A549 (cell line): Measurements from ENCODE around the gene TESMIN.

Experiments used
- CHD2 ChIP-seq: fragments of 150-350 bp; IDR thresholded peaks from 2 replicates; pipeline ENCODE4 v1.6.1; 2014; ENCODE audit warnings: low read length; ENCODE audit not compliant: partially characterized antibody
- CHD4 ChIP-seq: fragments of 200-600 bp; sonication (generic); IDR thresholded peaks from 2 replicates; pipeline ENCODE4 v1.6.1; 2016; ENCODE audit warnings: antibody characterized with exemption, mild to moderate bottlenecking, borderline replicate concordance
- EP300 ChIP-seq, 2 experiments: fragments of >200 bp; sonication (Bioruptor Twin); formaldehyde crosslinking; IDR thresholded peaks; 2 replicates in 1 of 2; 3 replicates in 1 of 2; pipeline ENCODE4 v1.6.1; 2016 to 2017
- FOSL2 ChIP-seq, 2 experiments: fragments of 450-650 bp in 1 of 2; fragments of >200 bp in 1 of 2; sonication (Bioruptor Twin) in 1 of 2; formaldehyde crosslinking; IDR thresholded peaks; 2 replicates each; pipeline versions ENCODE4 v1.5.0 to v1.6.1; 2016 to 2020; ENCODE audit warnings: mild to moderate bottlenecking in 1 of 2, moderate library complexity in 1 of 2
- JUN ChIP-seq, 2 experiments: fragments of >200 bp; sonication (Bioruptor Twin); formaldehyde crosslinking; IDR thresholded peaks; 2 replicates in 1 of 2; 3 replicates in 1 of 2; pipeline ENCODE4 v1.6.1; 2016 to 2017
- MYC ChIP-seq: IDR thresholded peaks from 2 replicates; pipeline ENCODE4 v1.6.1; 2012; ENCODE audit warnings: mild to moderate bottlenecking, inconsistent platforms, low read length, improper control_type of control experiment, borderline replicate concordance
- POLR2A ChIP-seq: IDR thresholded peaks from 2 replicates; pipeline ENCODE4 v1.6.1; 2012; ENCODE audit warnings: mild to moderate bottlenecking, low read length
- POLR2AphosphoS2 ChIP-seq: conservative IDR thresholded peaks from 2 replicates; pipeline ENCODE4 v1.6.1; 2012; ENCODE audit warnings: low read length, improper control_type of control experiment, inconsistent platforms
- RCOR1 ChIP-seq: fragments of 150-350 bp; IDR thresholded peaks from 2 replicates; pipeline ENCODE4 v1.6.1; 2014; ENCODE audit warnings: antibody characterized with exemption, low read length, low read depth
- TF ChIP-seq, protein P1 (sequence below): fragments of >200 bp; sonication (Bioruptor Twin); formaldehyde crosslinking; IDR thresholded peaks from 3 replicates; pipeline ENCODE4 v1.5.1; 2016
- TF ChIP-seq, protein P2 (sequence below): fragments of 450-650 bp; IDR thresholded peaks from 2 replicates; pipeline ENCODE4 v1.6.1; 2014; ENCODE audit warnings: antibody characterized with exemption
- TF ChIP-seq, protein P3 (sequence below): fragments of 250-450 bp; sonication (Bioruptor Pico); IDR thresholded peaks from 2 replicates; pipeline ENCODE4 v1.5.0; 2021; ENCODE audit warnings: mild to moderate bottlenecking, moderate library complexity, borderline replicate concordance
- TF ChIP-seq, protein P4 (sequence below): fragments of 150-350 bp; IDR thresholded peaks from 2 replicates; pipeline ENCODE4 v1.6.1; 2014; ENCODE audit warnings: low read depth, mild to moderate bottlenecking, low read length
- TF ChIP-seq, protein P5 (sequence below): fragments of 200-600 bp; sonication (generic); IDR thresholded peaks from 2 replicates; pipeline ENCODE4 v1.6.1; 2016; ENCODE audit warnings: antibody characterized with exemption, mild to moderate bottlenecking, moderate library complexity

DNA sequence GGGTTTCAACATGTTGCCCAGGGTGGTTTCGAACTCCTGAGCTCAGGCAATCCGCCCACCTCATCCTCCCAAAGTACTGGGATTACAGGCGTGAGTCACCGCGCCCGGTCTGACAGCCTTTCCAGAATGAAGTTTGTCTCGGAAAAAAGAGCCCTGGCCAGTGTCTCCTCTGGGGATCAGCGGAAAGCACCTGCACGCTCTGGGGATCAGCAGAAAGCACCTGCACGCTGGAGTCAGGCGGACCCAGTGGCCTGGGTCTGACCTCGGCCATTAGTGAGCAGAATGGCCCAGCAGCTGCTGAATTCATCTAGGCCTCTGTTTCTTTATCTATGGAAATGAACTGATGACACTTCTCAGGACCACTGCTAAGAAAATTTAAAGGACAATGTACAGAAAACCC lies 10.5 kb upstream of the TESMIN start:
- no peak for TF ChIP-seq POLR2A
- TF ChIP-seq JUN (IDR thresholded peaks at IDR 0.05), result no peak
- TF ChIP-seq RCOR1, result no peak
- TF ChIP-seq, protein P1, sequence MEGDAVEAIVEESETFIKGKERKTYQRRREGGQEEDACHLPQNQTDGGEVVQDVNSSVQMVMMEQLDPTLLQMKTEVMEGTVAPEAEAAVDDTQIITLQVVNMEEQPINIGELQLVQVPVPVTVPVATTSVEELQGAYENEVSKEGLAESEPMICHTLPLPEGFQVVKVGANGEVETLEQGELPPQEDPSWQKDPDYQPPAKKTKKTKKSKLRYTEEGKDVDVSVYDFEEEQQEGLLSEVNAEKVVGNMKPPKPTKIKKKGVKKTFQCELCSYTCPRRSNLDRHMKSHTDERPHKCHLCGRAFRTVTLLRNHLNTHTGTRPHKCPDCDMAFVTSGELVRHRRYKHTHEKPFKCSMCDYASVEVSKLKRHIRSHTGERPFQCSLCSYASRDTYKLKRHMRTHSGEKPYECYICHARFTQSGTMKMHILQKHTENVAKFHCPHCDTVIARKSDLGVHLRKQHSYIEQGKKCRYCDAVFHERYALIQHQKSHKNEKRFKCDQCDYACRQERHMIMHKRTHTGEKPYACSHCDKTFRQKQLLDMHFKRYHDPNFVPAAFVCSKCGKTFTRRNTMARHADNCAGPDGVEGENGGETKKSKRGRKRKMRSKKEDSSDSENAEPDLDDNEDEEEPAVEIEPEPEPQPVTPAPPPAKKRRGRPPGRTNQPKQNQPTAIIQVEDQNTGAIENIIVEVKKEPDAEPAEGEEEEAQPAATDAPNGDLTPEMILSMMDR, result no peak
- TF ChIP-seq POLR2AphosphoS2, result no peak
- TF ChIP-seq, protein P2, sequence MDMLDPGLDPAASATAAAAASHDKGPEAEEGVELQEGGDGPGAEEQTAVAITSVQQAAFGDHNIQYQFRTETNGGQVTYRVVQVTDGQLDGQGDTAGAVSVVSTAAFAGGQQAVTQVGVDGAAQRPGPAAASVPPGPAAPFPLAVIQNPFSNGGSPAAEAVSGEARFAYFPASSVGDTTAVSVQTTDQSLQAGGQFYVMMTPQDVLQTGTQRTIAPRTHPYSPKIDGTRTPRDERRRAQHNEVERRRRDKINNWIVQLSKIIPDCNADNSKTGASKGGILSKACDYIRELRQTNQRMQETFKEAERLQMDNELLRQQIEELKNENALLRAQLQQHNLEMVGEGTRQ, result no peak
- TF ChIP-seq, protein P3, sequence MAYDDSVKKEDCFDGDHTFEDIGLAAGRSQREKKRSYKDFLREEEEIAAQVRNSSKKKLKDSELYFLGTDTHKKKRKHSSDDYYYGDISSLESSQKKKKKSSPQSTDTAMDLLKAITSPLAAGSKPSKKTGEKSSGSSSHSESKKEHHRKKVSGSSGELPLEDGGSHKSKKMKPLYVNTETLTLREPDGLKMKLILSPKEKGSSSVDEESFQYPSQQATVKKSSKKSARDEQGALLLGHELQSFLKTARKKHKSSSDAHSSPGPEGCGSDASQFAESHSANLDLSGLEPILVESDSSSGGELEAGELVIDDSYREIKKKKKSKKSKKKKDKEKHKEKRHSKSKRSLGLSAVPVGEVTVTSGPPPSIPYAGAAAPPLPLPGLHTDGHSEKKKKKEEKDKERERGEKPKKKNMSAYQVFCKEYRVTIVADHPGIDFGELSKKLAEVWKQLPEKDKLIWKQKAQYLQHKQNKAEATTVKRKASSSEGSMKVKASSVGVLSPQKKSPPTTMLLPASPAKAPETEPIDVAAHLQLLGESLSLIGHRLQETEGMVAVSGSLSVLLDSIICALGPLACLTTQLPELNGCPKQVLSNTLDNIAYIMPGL (CRISPR knock-in tag), result no peak
- no peak for TF ChIP-seq MYC
- no peak for TF ChIP-seq EP300 (IDR thresholded peaks at IDR 0.05)
- TF ChIP-seq, protein P4, sequence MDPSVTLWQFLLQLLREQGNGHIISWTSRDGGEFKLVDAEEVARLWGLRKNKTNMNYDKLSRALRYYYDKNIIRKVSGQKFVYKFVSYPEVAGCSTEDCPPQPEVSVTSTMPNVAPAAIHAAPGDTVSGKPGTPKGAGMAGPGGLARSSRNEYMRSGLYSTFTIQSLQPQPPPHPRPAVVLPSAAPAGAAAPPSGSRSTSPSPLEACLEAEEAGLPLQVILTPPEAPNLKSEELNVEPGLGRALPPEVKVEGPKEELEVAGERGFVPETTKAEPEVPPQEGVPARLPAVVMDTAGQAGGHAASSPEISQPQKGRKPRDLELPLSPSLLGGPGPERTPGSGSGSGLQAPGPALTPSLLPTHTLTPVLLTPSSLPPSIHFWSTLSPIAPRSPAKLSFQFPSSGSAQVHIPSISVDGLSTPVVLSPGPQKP, result no peak
- no peak for TF ChIP-seq FOSL2 (IDR thresholded peaks at IDR 0.05)
- no peak for TF ChIP-seq FOSL2 (CRISPR knock-in tag; IDR thresholded peaks at IDR 0.05)
- TF ChIP-seq CHD2, result no peak
- TF ChIP-seq, protein P5, sequence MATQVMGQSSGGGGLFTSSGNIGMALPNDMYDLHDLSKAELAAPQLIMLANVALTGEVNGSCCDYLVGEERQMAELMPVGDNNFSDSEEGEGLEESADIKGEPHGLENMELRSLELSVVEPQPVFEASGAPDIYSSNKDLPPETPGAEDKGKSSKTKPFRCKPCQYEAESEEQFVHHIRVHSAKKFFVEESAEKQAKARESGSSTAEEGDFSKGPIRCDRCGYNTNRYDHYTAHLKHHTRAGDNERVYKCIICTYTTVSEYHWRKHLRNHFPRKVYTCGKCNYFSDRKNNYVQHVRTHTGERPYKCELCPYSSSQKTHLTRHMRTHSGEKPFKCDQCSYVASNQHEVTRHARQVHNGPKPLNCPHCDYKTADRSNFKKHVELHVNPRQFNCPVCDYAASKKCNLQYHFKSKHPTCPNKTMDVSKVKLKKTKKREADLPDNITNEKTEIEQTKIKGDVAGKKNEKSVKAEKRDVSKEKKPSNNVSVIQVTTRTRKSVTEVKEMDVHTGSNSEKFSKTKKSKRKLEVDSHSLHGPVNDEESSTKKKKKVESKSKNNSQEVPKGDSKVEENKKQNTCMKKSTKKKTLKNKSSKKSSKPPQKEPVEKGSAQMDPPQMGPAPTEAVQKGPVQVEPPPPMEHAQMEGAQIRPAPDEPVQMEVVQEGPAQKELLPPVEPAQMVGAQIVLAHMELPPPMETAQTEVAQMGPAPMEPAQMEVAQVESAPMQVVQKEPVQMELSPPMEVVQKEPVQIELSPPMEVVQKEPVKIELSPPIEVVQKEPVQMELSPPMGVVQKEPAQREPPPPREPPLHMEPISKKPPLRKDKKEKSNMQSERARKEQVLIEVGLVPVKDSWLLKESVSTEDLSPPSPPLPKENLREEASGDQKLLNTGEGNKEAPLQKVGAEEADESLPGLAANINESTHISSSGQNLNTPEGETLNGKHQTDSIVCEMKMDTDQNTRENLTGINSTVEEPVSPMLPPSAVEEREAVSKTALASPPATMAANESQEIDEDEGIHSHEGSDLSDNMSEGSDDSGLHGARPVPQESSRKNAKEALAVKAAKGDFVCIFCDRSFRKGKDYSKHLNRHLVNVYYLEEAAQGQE, result no peak
- TF ChIP-seq CHD4, result no peak
